Caco-2 (cell line): ENCODE measurements around the gene MLYCD. TPM values are rescaled to one million over a fixed set of nuclear protein-coding genes. Genes with fewer than 3 reads are reported as not detected.

Experiments
- BruUV-seq: library from RNA; stranded (reverse); fragments of 400-500 nt; replicated peaks from 2 replicates; lab custom pipeline; 2021; lab: Mats Ljungman, UMichigan
- CTCF ChIA-PET: fragments of 300-600 bp; sonication (Branson Sonifier 250); formaldehyde crosslinking; loops from one replicate; lab custom pipeline; 2022; ENCODE audit warnings: antibody characterized with exemption; lab: Charles Lee
- POLR2A ChIA-PET: fragments of 300-600 bp; sonication (Branson Sonifier 250); formaldehyde crosslinking; loops from one replicate; lab custom pipeline; 2022; ENCODE audit warnings: antibody characterized with exemption; lab: Charles Lee
- DNase-seq, 2 experiments: peaks; one replicate each; pipeline versions ENCODE4 v3.0.0 to v3.0.0-alpha.2; 2020 to 2022
- H3K27me3 ChIP-seq: replicated peaks from 2 replicates; pipeline ENCODE4 v1.6.0; 2011; ENCODE audit warnings: low read length; ENCODE audit not compliant: control insufficient read depth, insufficient read depth
- H3K36me3 ChIP-seq: 2 replicates; pipeline ENCODE4 v1.5.1; 2011; ENCODE audit warnings: low read length; ENCODE audit not compliant: control insufficient read depth, insufficient read depth
- H3K4me1 ChIP-seq: fragments of 250-450 bp; sonication (Bioruptor Pico); 2 replicates; pipeline ENCODE4 v1.5.1; 2020; ENCODE audit warnings: mild to moderate bottlenecking
- H3K4me3 ChIP-seq: 2 replicates; pipeline ENCODE4 v1.5.1; 2011; ENCODE audit warnings: low read depth, mild to moderate bottlenecking, control low read depth, low read length
- H3K9me3 ChIP-seq: fragments of 250-450 bp; sonication (Bioruptor Pico); 2 replicates; pipeline ENCODE4 v1.5.1; 2020; ENCODE audit warnings: mild to moderate bottlenecking, moderate library complexity
- H3K27ac Mint-ChIP-seq: one replicate; pipeline ENCODE4 v1.8.0; 2022; ENCODE audit warnings: mixed read lengths; ENCODE audit not compliant: unreplicated experiment
- H3K27me3 Mint-ChIP-seq: one replicate; pipeline ENCODE4 v1.8.0; 2022; ENCODE audit warnings: mixed read lengths; ENCODE audit not compliant: insufficient read depth, unreplicated experiment
- H3K36me3 Mint-ChIP-seq: one replicate; pipeline ENCODE4 v1.8.0; 2022; ENCODE audit warnings: mild to moderate bottlenecking, mixed read lengths; ENCODE audit not compliant: insufficient read depth, unreplicated experiment
- H3K4me1 Mint-ChIP-seq: one replicate; pipeline ENCODE4 v1.8.0; 2022; ENCODE audit warnings: low read depth, mixed read lengths; ENCODE audit not compliant: unreplicated experiment
- H3K4me3 Mint-ChIP-seq: one replicate; pipeline ENCODE4 v1.8.0; 2022; ENCODE audit warnings: mild to moderate bottlenecking, moderate library complexity, mixed read lengths; ENCODE audit not compliant: unreplicated experiment
- H3K9me3 Mint-ChIP-seq: one replicate; pipeline ENCODE4 v1.8.0; 2022; ENCODE audit warnings: mixed read lengths; ENCODE audit not compliant: unreplicated experiment
- CTCF ChIP-seq, 2 experiments: fragments of 200-600 bp in 1 of 2; IDR thresholded peaks; 1 replicate in 1 of 2; 2 replicates in 1 of 2; pipeline versions ENCODE4 v1.5.1 to v1.8.0; 2011 to 2022; ENCODE audit warnings: antibody characterized with exemption in 1 of 2, control low read depth in 1 of 2, inconsistent platforms in 1 of 2, low read depth in 1 of 2, low read length in 1 of 2, mild to moderate bottlenecking in 1 of 2, moderate library complexity in 1 of 2; ENCODE audit not compliant: insufficient read depth in 1 of 2, severe bottlenecking in 1 of 2, unreplicated experiment in 1 of 2
- intact Hi-C: fragments of 100-400 bp; cut with micrococcal nuclease; formaldehyde crosslinking; loops from one replicate; pipeline ENCODE4 v1.10.0; 2022; ENCODE audit not compliant: unreplicated experiment
- total RNA-seq: library from RNA; stranded (reverse); gene quantifications from 2 replicates; pipeline ENCODE4 v1.2.3, GENCODE V29; 2022

The MLYCD gene
- total RNA-seq, 1 experiment from 2014 or later: 8.7 TPM

GRCh38 chr16:83953796-83954576, 55.1 kb downstream of the MLYCD start:
- peak; percentile 70 to 71 for DNase-seq
- H3K4me1 ChIP-seq: peaks cover 18% of the 10 kb centered on the region
- H3K4me1 Mint-ChIP-seq: peaks cover 12% of the 10 kb centered on the region

GRCh38 chr16:83954577-83955016, 55.7 kb downstream of the MLYCD start:
- intact Hi-C loops: no loop called here
- Histone ChIP-seq H3K36me3 (no peaks in the 10 kb centered on the region), H3K4me1 (peaks cover 16% of the 10 kb centered on the region), H3K9me3 (no peaks in the 10 kb centered on the region), H3K4me3 (no peak overlapping the region; the same call in 1 of the 2 replicates), H3K27me3 (no peaks in the 10 kb centered on the region)
- POLR2A ChIA-PET: interaction anchor here (0.6 to 2.9 kb wide), 3 partner anchors 26 to 60 kb away, joined by 3 to 31 read pairs (median 3); no protein-coding TSS in a partner anchor
- no TSS peak for BruUV-seq
- H3K9me3 Mint-ChIP-seq: no peaks in the 10 kb centered on the region
- peak overlapping the region; percentile 94 for H3K27ac Mint-ChIP-seq
- H3K27me3 Mint-ChIP-seq: no peaks in the 10 kb centered on the region
- H3K4me1 Mint-ChIP-seq: peaks cover 12% of the 10 kb centered on the region
- peak in 1 of 2 experiments; percentile 35 for TF ChIP-seq CTCF (IDR thresholded peaks at IDR 0.05; ENCODE audit: insufficient read depth in 1 of 2, low read depth in 1 of 2, low read length in 1 of 2, severe bottlenecking in 1 of 2, unreplicated experiment in 1 of 2)
- CTCF ChIA-PET: interaction anchor here (0.7 to 2.4 kb wide), 13 partner anchors 11 to 232 kb away, joined by 3 to 44 read pairs (median 5); partner anchors contain the start of genes SLC38A8 and TAF1C
- peaks cover 27% of the 10 kb centered on the region for H3K36me3 Mint-ChIP-seq
- DNase-seq: peak; percentile 80 to 87
- peak overlapping the region; percentile 94 for H3K4me3 Mint-ChIP-seq

More at GRCh38 chr16:83953796-83954576, 55.1 kb downstream of the MLYCD start:
- CTCF ChIA-PET: interaction anchor here (0.7 to 2.4 kb wide), 15 partner anchors 11 to 233 kb away, joined by 3 to 44 read pairs (median 5); partner anchors contain the start of genes SLC38A8 and TAF1C
- TF ChIP-seq CTCF (IDR thresholded peaks at IDR 0.05; ENCODE audit: insufficient read depth in 1 of 2, low read depth in 1 of 2, low read length in 1 of 2, severe bottlenecking in 1 of 2, unreplicated experiment in 1 of 2): peak; percentile 81 to 91
- no peaks in the 10 kb centered on the region for H3K27me3 ChIP-seq
- H3K9me3 ChIP-seq: no peaks in the 10 kb centered on the region
- H3K36me3 ChIP-seq: no peaks in the 10 kb centered on the region
- TSS peak; percentile 74 for BruUV-seq
- H3K4me3 ChIP-seq: peak overlapping the region; percentile 68
- POLR2A ChIA-PET: interaction anchor here (1.0 to 2.9 kb wide), 3 partner anchors 26 to 60 kb away, joined by 3 to 31 read pairs (median 6); partner anchors contain the start of gene MLYCD
- Mint-ChIP-seq H3K27ac (peak overlapping the region; percentile 94), H3K36me3 (peaks cover 27% of the 10 kb centered on the region), H3K9me3 (no peaks in the 10 kb centered on the region), H3K27me3 (no peaks in the 10 kb centered on the region), H3K4me3 (peak overlapping the region; percentile 94)
- intact Hi-C loops: loop anchor here (1.0 kb wide), 2 partner anchors 28 to 55 kb away; partner anchors contain the start of gene MLYCD
